Measurements from ENCODE around the gene ELMO3.
A peak's percentile ranks its signal among the peaks of the same experiment; 100 is the strongest.

ELMO3 gene, protein sequence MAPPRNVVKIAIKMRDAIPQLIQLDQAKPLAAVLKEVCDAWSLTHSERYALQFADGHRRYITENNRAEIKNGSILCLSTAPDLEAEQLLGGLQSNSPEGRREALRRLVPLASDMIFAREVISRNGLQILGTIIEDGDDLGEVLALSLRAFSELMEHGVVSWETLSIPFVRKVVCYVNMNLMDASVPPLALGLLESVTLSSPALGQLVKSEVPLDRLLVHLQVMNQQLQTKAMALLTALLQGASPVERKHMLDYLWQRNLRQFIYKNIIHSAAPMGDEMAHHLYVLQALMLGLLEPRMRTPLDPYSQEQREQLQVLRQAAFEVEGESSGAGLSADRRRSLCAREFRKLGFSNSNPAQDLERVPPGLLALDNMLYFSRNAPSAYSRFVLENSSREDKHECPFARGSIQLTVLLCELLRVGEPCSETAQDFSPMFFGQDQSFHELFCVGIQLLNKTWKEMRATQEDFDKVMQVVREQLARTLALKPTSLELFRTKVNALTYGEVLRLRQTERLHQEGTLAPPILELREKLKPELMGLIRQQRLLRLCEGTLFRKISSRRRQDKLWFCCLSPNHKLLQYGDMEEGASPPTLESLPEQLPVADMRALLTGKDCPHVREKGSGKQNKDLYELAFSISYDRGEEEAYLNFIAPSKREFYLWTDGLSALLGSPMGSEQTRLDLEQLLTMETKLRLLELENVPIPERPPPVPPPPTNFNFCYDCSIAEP

DNA sequence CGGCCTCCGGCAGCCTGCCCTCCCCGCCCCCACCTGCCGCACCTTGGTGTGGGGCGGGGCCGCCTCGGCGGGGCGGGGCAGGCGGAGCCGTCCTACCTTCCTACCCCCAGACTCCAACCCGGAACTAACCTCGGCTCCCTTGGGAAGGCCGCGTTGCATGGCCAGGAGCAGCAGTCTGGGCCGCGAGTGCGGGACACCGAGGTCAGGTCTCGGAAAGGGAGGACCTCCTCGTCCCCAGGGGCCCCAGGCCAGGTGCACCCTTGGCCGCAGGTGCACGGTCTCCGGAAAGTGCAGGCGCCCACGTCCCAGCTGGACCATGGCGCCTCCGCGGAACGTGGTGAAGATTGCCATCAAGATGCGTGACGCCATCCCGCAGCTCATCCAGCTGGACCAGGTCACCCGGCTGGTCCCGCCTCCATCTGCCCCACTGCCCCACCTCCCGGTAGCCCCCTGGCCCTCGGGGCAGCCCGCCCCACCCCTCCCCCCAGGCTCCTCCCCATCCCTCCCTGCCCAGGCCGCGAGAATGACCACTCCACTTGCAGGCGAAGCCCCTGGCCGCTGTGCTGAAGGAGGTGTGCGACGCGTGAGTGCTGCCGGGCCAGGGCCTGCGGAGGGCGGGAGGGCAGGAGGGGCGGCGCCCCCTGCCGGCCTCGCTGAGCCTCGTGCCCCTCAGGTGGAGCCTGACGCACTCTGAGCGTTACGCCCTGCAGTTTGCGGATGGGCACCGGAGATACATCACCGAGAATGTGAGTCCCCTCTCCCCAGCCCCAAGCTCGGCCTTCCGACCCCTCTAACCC, at the start of gene ELMO3:
TSS of gene ELMO3 (plus strand) at position 121 of the 797 bp plus-strand sequence. CDS start at position 317, 196 bp downstream.
- H3K27ac ChIP-seq (ENCODE audit: low read depth in 2 of 2, low read length in 2 of 2): peak within 1 kb of the TSS; percentile 96 to 97
- peak within 1 kb of the TSS; percentile 68 to 77 for H3K4me3 ChIP-seq (ENCODE audit: low read length in 2 of 2)
- peaks cover 13 to 17% of the 10 kb centered on the region in 2 donors for H3K4me1 ChIP-seq (ENCODE audit: control insufficient read depth in 2 of 2, insufficient read depth in 2 of 2, low read length in 2 of 2)
- H3K9me3 ChIP-seq (ENCODE audit: control insufficient read depth in 2 of 2, low read length in 2 of 2): no peaks in the 10 kb centered on the region
- H3K9ac ChIP-seq (ENCODE audit: low read depth in 1 of 2, low read length in 2 of 2): peak within 1 kb of the TSS; percentile 81 to 88
- H3K27me3 ChIP-seq (ENCODE audit: control insufficient read depth in 2 of 2, insufficient read depth in 2 of 2, low read length in 2 of 2): no peaks in the 10 kb centered on the region
- H3K36me3 ChIP-seq (ENCODE audit: control insufficient read depth in 2 of 2, insufficient read depth in 2 of 2, low read length in 2 of 2): peaks cover 64 to 66% of the 10 kb centered on the region in 2 donors

GRCh38 chr16:67149276-67150046, 49.5 kb upstream of the ELMO3 start:
- Histone ChIP-seq H3K9me3 (ENCODE audit: control insufficient read depth in 2 of 2, low read length in 2 of 2) (no peaks in the 10 kb centered on the region), H3K27me3 (ENCODE audit: control insufficient read depth in 2 of 2, insufficient read depth in 2 of 2, low read length in 2 of 2) (no peaks in the 10 kb centered on the region), H3K36me3 (ENCODE audit: control insufficient read depth in 2 of 2, insufficient read depth in 2 of 2, low read length in 2 of 2) (peaks cover 31 to 36% of the 10 kb centered on the region in 2 donors), H3K4me1 (ENCODE audit: control insufficient read depth in 2 of 2, insufficient read depth in 2 of 2, low read length in 2 of 2) (peaks cover 2 to 10% of the 10 kb centered on the region in 2 donors), H3K4me3 (ENCODE audit: low read length in 2 of 2) (no peak overlapping the region), H3K9ac (ENCODE audit: low read depth in 1 of 2, low read length in 2 of 2) (no peak overlapping the region), H3K27ac (ENCODE audit: low read depth in 2 of 2, low read length in 2 of 2) (no peak overlapping the region)

GRCh38 chr16:67150047-67150832, 48.7 kb upstream of the ELMO3 start:
- Histone ChIP-seq H3K4me3 (ENCODE audit: low read length in 2 of 2) (peak overlapping the region; percentile 59 to 64), H3K4me1 (ENCODE audit: control insufficient read depth in 2 of 2, insufficient read depth in 2 of 2, low read length in 2 of 2) (peaks cover 4 to 12% of the 10 kb centered on the region in 2 donors), H3K27ac (ENCODE audit: low read depth in 2 of 2, low read length in 2 of 2) (peak overlapping the region; percentile 62 to 75), H3K9ac (ENCODE audit: low read depth in 1 of 2, low read length in 2 of 2) (peak overlapping the region; percentile 14 to 63), H3K36me3 (ENCODE audit: control insufficient read depth in 2 of 2, insufficient read depth in 2 of 2, low read length in 2 of 2) (peaks cover 23 to 29% of the 10 kb centered on the region in 2 donors), H3K27me3 (ENCODE audit: control insufficient read depth in 2 of 2, insufficient read depth in 2 of 2, low read length in 2 of 2) (no peaks in the 10 kb centered on the region), H3K9me3 (ENCODE audit: control insufficient read depth in 2 of 2, low read length in 2 of 2) (no peaks in the 10 kb centered on the region)

GRCh38 chr16:67150833-67151396, 48.0 kb upstream of the ELMO3 start, which contains the start of gene B3GNT9:
TSS of gene B3GNT9 (minus strand) at chr16:67150998. CDS start at chr16:67150485, 513 bp downstream.
- Histone ChIP-seq H3K9me3 (ENCODE audit: control insufficient read depth in 2 of 2, low read length in 2 of 2) (no peaks in the 10 kb centered on the region), H3K36me3 (ENCODE audit: control insufficient read depth in 2 of 2, insufficient read depth in 2 of 2, low read length in 2 of 2) (peaks cover 17 to 22% of the 10 kb centered on the region in 2 donors), H3K9ac (ENCODE audit: low read depth in 1 of 2, low read length in 2 of 2) (peak within 1 kb of the TSS; percentile 14 to 63), H3K27me3 (ENCODE audit: control insufficient read depth in 2 of 2, insufficient read depth in 2 of 2, low read length in 2 of 2) (no peaks in the 10 kb centered on the region), H3K27ac (ENCODE audit: low read depth in 2 of 2, low read length in 2 of 2) (peak within 1 kb of the TSS; percentile 62 to 75), H3K4me1 (ENCODE audit: control insufficient read depth in 2 of 2, insufficient read depth in 2 of 2, low read length in 2 of 2) (peaks cover 9 to 19% of the 10 kb centered on the region in 2 donors), H3K4me3 (ENCODE audit: low read length in 2 of 2) (peak within 1 kb of the TSS; percentile 59 to 64)

DNA sequence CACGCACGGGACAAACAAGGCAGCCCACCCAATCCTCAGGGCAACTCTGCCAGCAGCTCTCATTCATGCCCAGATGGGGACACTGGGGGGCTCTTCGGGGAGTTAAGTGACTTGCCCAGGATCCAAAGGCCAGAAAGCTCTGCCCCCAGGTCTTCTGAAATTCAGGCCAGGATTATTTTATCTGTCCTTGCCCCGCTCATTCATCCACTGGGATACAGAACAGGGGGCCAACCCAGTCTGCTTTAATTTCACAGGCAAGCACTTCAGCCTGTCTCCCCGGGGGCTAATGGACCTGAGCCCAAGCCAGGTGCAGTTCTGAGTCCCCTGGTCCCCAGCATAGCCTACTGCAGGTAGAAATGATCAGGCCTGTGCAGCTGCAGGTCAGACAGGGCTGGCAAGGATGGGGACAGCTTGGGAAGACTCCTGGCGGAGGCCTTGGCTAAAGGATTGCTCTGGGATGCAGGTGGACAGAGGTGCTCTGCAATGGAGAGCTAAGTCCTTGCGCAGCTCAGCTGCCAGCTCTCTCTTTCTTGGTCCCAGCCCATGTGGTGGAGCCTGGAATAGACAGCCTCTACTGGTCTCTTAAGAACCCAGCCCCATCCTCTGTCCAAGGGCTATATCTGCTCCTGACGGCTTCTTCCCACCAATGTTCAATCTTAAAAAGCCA, 47.4 kb upstream of the ELMO3 start:
- no peaks in the 10 kb centered on the region for H3K9me3 ChIP-seq (ENCODE audit: control insufficient read depth in 2 of 2, low read length in 2 of 2)
- H3K27me3 ChIP-seq (ENCODE audit: control insufficient read depth in 2 of 2, insufficient read depth in 2 of 2, low read length in 2 of 2): no peaks in the 10 kb centered on the region
- H3K36me3 ChIP-seq (ENCODE audit: control insufficient read depth in 2 of 2, insufficient read depth in 2 of 2, low read length in 2 of 2): peaks cover 12 to 18% of the 10 kb centered on the region in 2 donors
- H3K4me3 ChIP-seq (ENCODE audit: low read length in 2 of 2): peak overlapping the region in 1 of 2 donors; percentile 64
- H3K9ac ChIP-seq (ENCODE audit: low read depth in 1 of 2, low read length in 2 of 2): no peak overlapping the region
- peak overlapping the region; percentile 62 to 75 for H3K27ac ChIP-seq (ENCODE audit: low read depth in 2 of 2, low read length in 2 of 2)
- H3K4me1 ChIP-seq (ENCODE audit: control insufficient read depth in 2 of 2, insufficient read depth in 2 of 2, low read length in 2 of 2): peaks cover 16 to 24% of the 10 kb centered on the region in 2 donors

DNA sequence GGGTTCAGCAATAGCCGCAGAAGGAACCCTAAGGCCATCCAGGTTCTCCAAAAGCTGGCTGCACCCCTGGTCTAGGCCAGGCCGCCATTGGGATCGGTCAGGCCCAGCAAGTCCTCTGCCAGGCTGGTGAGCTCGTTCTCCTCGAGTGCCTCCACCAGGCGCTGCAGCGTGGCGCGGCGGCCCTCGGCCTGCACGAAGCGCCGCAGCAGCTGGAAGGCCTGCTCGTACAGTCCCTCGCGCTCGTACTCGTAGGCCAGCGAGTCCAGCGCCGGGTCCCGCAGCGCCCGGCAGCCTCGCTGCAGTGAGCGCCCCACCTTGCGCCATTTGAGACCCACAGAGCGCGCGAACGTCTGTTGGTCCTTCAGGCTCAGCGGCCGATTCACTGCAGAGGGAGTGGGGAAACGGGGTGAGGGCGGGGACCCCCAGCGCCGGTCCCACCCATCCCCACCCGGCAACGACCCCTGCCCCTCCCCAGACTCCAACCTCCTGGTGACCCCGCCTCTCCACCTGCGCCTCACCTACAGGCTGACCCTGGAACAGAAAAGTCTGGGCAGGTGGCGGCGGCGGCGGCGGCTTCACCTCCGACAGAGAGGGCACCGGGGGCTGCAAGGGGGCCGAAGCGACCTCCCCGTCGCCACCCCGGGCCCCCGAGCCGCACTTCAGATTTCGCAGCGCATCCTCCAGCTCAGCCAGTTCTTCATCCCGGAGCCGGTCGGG, 44.2 kb upstream of the ELMO3 start:
- no peak overlapping the region for H3K9ac ChIP-seq (ENCODE audit: low read depth in 1 of 2, low read length in 2 of 2)
- H3K27ac ChIP-seq (ENCODE audit: low read depth in 2 of 2, low read length in 2 of 2): no peak overlapping the region
- H3K4me1 ChIP-seq (ENCODE audit: control insufficient read depth in 2 of 2, insufficient read depth in 2 of 2, low read length in 2 of 2): peaks cover 31 to 37% of the 10 kb centered on the region in 2 donors
- no peaks in the 10 kb centered on the region for H3K27me3 ChIP-seq (ENCODE audit: control insufficient read depth in 2 of 2, insufficient read depth in 2 of 2, low read length in 2 of 2)
- H3K36me3 ChIP-seq (ENCODE audit: control insufficient read depth in 2 of 2, insufficient read depth in 2 of 2, low read length in 2 of 2): no peaks in the 10 kb centered on the region
- no peaks in the 10 kb centered on the region for H3K9me3 ChIP-seq (ENCODE audit: control insufficient read depth in 2 of 2, low read length in 2 of 2)
- H3K4me3 ChIP-seq (ENCODE audit: low read length in 2 of 2): peak overlapping the region; percentile 20 to 33

- Histone ChIP-seq H3K36me3 (ENCODE audit: control insufficient read depth in 2 of 2, insufficient read depth in 2 of 2, low read length in 2 of 2) (no peaks in the 10 kb centered on the region), H3K27me3 (ENCODE audit: control insufficient read depth in 2 of 2, insufficient read depth in 2 of 2, low read length in 2 of 2) (no peaks in the 10 kb centered on the region), H3K9me3 (ENCODE audit: control insufficient read depth in 2 of 2, low read length in 2 of 2) (no peaks in the 10 kb centered on the region), H3K27ac (ENCODE audit: low read depth in 2 of 2, low read length in 2 of 2) (no peak overlapping the region), H3K9ac (ENCODE audit: low read depth in 1 of 2, low read length in 2 of 2) (peak overlapping the region in 1 of 2 donors; percentile 45), H3K4me3 (ENCODE audit: low read length in 2 of 2) (peak overlapping the region; percentile 20 to 45), H3K4me1 (ENCODE audit: control insufficient read depth in 2 of 2, insufficient read depth in 2 of 2, low read length in 2 of 2) (peaks cover 30 to 33% of the 10 kb centered on the region in 2 donors)
Observed at GRCh38 chr16:67155295-67156142, 43.4 kb upstream of the ELMO3 start.
